ENCODE measurements around the gene CISH.
A peak's percentile ranks its signal among the peaks of the same experiment; 100 is the strongest.

The CISH gene, protein sequence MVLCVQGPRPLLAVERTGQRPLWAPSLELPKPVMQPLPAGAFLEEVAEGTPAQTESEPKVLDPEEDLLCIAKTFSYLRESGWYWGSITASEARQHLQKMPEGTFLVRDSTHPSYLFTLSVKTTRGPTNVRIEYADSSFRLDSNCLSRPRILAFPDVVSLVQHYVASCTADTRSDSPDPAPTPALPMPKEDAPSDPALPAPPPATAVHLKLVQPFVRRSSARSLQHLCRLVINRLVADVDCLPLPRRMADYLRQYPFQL

DNA sequence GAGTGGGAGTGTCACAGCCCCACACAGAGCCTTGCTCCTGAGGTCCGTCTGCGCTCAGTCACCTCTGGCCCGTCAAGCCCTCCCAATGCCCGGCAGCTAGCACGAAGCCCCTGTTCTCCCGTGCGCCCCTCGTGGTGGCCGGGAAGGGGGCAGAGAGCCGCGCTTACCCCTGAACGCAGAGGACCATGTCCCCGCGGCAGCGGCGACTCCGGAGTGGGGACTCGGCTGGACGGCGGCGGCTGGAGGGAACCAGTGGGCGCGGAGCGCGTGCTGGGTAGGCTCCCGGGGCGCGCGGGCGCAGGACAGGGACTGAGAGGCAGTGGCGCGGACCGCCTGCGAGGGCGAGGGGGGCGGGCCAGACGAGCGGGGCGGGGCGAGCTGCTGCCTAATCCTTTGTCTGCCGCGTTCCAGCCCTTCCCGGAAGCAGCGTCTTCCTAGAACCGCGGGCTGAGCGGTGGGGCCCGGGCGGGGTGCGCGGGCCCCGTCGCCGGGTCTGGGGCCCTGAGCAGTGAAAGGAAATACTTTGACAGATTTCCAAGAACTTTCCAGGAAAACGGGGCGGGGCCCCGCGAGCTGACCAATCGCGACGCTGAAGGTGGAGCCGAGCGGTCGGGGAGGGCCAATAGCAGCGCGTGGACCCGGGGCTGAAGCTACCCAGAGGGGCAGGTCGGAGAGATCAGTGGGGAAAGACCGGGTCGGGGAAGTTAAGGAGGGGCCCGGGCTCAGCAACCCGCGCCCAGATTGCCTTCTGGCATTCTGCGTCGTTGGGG is at the start of gene CISH:
CISH (minus strand) TSS at position 311 of the 770 bp plus-strand sequence; CDS start at position 187, 124 bp downstream.
- peak; percentile 73 to 85 for DNase-seq

DNA sequence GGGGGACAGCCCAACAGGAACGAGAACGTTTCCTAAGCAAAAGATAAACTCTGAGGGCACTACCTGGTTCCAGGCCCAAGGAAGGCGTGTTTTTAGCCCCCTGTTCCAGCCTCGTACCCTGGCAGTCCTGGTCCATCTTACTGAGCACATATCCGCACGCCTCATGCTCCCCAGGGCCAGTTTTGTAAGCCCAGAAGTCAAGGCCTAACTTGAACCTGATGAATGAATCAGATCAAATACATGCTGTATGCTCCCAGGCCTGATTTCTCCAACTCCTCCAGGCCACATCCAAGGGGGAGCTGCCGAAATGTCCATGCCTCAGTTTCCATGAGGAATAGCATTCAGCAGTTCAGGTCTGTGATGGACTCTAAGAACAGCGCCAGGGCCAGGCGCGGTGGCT is 48.8 kb upstream of the CISH start:
- no peak for DNase-seq

DNA sequence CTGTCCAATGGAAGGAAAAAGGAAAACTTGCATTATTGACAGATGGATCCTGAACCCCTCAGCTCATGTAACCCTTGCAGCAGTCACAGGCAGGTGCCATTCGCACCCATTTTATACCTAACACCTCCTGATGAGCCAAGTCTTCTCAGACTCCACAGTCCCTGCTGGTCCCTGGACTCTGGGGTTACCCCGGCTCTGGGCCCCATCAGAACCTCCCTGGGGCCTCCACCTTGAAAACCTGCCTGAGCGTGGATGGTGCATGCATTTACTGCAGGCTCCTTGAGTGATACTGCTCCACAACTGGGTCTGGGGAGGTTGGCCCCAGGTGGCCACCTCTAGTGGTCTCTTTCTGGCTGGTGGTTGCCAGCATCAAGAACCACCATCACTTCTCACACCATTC is 47.3 kb upstream of the CISH start:
- no peak for DNase-seq

DNA sequence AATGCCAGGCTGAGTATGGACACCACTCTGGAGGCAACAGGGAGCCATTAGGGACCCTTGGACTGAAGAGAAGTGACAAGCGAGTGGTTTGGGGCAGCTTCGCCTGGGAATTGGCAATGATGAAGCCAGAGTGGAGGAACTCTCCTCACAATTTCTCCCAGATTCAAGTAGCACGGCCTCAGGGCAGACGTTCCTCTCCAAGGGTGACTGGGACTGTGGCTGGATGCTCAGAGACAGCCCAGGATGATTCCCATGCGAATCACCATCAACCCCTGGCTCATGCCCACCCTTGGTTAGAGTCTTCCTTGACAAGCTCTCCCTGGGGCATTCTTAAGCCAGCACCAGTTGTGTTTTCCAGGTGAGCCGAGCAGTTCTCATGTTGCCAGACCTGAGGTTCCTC is 46.8 kb upstream of the CISH start:
- DNase-seq, result no peak

DNA sequence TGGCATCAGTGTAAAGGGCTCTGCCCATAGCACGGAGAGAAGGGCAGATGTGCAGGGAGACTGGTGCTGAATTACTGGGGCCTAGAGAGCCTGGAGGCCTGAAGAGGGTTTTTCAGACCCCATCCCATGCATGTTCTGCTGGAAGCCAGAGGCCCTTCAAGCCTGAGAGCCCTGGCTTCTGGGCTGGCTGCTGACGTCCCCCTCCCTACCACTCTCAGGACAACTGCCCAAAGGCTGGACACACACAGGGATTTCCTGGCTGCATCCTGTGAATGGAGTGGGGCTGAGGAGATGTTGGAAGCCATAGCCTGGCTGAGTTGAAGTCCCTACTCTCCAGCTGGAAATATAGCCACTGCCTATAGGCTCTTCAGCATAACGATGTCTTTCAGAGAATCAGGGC is 46.2 kb upstream of the CISH start:
- no peak for DNase-seq

DNA sequence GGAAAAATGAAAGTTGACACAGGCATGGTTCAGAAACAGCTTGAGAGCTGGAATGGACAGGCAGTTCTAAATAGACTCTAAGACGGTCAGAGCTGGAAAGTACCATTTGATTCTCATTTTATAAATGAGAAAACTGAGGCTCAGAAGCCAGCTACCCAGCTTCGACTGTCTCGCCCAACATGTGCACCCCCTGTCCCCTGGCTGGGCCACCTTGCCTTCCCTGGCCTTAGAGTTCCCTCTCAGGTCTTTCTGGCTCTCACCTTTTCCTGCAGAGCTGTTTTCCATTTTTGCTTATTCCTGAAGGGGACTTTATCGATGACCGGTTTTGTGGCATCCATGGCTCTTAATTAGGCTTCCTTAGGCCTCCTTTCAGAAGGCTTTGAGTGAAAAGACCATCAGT is 45.8 kb upstream of the CISH start:
- DNase-seq, result no peak

DNA sequence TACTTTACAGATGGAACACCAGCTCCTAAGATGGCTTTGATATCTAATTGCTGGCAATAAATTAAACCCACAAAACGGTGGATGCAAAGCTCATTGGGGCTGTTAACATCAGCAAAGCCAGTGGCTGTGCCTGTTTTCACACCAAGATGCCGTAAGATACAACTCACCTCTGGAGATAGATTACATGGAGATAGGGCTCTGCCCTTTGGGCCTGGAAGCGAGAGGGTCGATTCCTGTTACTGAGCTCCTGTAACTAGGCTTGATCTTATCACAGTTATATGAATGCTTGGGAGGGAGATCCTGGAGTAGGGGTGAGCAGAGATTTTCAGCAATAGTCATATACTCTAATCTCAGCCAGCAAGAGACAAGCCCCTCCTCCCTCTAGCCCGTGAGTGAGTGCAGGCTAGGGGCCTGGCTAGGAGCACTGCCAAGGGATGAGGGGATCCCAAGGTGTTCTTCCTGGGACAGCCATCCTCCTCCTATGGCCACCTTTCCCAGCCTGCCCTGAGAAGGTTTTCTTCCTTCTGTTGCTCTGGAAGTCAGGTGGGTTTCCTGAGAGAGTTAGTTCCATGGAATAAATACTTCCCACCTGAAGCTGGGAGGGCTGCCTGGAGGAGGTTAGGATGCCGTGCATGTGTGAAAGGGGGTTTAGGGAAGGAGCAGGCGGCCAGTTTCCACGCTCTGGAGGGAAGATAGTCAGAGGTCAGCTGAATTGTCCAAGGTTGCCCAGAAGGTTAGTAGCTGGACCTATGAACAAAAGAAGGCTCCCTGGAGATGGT is 45.0 kb upstream of the CISH start:
- no peak for DNase-seq

DNA sequence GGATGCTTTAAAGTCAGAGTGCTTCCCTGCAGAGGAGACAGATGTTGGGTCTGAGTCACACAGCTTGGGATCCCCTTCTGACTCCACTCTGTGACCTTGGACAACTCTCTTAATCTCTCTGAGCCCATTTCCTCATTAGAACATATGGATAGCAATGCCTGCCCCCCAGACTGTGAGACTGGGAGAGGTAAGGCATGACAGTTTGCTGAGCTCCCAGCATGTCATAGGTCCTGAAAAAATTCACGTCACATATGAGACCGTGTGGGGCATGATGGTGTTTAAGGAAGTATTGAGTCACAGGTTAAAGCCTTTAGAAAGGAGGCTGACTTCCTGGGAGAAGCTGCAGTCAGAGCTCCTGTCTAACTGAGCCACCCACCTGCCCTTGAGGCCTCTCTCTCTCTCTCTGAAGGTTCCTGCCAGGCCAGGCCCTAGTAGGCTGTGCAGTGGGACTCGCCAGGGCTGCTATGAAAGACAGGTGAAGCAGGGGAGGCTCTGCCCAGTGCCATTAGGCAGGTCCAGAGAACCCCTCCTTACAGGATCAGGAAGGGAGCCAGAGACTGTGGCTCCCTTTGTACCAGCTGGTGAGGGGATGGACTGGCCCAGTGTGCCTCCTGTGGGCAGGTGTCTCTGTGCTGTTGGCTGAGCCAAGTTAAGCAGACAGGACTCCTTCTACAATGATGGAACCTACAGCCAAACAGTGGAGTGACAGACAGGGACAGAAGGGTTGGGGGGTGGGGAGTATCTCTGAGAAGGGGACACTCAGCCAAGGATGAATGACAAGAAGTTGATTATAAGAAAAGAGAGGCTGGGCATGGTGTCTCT is 43.6 kb upstream of the CISH start:
- DNase-seq, result no peak

DNA sequence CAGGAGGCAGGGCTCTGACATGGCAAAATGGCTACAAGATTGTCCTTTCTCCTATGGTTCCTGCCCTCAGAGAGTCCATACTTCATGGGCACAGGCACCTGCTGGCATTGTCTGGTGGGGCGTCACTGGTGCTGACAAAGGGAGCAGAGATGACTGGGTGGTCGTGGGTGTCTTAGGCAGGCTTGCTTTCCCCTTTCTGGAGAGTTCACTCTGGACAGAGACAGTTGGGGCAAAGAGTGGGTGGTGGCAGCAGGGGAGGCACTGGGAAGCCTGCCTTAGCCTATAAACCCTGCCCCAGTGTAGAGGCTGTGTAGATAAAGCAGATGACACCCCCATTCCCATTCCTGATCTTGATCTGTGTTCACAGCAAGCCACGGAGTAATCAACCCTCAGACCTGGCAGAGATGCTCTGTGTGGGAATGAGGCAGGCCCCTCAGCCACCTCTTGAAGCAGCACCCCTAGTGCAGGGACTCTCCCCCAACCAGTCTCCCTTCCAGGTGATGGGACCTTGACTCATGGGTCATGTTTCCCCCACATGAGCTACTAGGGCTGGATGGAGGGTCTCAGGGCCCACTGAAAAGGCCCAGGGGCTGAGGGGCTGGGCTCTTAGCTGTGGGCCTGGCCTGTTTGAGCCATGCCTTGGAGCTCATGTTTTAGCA is 42.5 kb upstream of the CISH start:
- DNase-seq, result no peak

DNA sequence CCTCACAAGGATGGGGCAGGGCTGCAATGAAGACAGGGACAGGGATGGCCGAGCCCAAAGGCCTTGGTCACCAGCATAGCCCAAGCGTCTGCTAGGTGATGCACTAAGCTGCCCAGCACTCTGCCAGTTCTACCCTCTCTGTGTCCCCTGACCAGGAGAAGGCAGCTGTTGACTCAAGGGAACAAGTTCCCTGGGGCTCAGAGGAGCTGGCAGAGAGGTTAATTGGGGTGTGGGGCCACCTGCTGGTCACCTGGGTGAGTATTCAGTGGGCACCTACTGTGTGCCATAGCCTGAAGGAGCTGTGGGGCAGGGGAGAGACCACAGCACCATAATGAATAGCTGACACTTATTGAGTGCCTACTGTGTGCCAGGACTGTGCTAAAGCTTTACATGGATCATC is 41.1 kb upstream of the CISH start:
- no peak for DNase-seq

DNA sequence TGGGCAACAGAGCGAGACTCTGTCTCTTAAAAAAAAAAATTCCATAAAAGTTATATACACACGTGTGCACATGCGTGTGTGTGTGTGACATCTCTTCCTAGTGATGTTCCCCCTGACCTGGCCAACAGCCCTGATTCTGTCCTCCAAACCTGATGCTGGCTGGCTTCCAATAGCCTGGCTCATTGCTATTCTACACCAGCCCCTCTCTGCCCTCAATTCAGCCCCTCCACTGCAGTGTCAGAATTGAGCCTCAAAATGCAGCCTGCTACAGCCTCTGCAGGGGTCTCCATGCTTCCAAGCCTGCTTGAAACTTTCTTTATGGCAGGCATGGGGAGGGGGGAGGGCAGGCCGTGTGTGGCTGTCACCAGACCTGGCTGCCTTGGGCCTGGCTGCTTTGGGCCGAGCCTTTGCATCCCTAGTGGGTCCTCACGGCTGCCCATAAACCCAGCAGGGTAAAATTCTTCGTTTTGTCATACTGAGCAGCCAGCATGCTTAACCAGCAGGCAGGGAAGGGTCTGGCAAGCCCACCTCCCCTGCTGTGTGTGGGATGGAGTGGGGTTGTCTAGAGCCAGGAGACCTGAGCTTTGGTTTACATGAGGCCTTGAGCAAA is 40.5 kb upstream of the CISH start:
- DNase-seq, result no peak

DNA sequence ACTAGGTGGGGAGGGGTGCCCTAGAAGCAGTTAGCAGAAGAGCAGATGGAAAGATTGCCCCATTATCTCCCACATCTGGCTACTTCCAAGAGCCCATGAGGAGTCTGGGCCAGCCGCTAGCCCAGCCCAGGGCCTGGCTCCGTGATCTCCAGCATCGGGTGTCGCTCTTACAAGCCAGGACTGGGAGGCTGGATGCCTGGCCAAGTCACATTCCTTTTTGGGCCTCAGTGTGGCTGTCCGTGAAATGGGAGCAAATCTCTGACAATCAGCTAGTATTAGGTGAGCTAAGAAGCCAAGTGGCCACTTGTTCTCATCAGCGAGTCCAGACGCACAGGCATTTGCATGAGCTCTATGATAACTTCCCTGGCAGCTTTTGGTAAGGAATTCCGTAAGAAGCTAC is 39.9 kb upstream of the CISH start:
- no peak for DNase-seq

DNA sequence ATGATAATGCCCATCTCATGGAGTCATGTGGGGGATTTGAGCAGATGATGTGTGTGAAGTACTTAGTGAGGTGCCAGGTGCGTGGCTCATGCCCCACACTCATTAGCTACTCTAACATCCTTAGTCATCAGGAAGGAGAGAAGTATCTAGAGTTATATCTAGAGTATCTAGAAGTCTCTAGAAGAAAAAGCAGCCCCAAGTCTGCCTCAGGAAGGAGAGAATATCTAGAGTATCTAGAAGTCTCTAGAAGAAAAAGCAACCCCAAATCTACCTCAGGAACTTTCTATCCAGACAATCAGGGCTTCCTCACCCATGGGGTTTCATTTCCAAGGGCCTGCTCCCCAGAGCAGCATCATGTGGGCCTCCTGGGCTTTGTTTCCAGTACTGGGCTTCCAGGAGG is 38.4 kb upstream of the CISH start:
- DNase-seq, result no peak

DNA sequence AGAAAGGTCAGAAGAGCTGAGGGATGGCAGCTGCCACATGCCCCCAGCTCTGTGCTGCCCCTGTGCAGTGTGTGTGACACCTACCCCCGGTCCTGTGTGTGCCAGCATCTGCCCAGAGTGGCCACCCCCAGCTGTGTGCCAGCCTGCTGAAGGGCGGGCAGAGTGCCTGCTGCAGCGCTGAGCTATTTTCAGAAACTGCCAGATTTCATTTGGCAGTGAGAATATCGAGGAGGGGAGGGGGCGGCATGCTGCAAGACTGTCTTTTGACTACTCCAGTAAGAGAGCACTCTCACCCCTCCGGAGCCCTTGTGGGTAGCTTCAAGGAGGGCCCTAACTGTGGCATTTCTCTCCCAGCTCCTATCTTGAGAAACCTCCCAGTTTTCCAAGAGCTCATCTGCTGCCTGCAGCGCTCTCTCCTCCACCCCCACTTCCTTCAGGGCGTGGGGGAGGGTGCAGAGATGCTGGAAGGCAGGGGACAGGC is 37.9 kb upstream of the CISH start:
- peak; percentile 47 to 60 for DNase-seq

DNA sequence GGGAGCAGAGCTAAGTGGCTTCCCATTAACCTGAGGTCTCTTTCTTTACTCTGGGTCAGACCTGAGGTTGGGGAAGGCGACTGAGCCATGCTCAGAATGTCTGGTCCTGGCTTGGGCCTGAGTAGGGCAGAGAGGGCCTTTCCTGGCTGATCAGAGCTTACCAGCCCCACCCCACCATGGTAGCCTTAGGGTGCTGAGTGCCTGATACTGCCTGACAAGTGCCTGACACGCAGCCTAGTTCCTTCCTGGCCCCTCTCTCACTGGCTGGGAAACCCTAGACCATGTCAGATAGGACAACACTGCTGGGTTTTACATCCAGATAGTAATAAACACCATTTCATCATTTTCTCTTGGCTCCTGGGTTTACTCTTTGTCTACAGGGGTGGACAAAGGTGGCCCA is 37.4 kb upstream of the CISH start:
- no peak for DNase-seq

DNA sequence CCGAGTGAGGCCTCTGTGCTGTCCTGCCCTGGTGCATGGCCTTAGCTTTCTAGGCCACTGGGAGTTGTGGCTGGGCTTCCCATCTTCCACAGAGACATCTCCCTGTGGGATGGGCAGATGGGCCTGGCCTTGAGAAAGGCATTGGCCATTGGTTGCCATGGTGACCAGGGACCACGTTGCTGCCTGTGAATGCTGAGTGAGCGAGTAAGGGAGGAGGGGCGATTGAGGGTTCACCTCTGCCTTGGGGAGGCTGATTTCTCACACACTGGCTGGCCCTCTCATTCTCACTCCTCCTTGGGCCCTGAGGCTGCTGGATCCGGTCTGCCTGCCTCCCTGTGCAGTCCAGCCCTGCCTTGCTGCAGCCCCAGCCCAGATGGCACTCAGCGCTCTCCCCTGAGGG is 36.7 kb upstream of the CISH start:
- DNase-seq, result no peak

DNA sequence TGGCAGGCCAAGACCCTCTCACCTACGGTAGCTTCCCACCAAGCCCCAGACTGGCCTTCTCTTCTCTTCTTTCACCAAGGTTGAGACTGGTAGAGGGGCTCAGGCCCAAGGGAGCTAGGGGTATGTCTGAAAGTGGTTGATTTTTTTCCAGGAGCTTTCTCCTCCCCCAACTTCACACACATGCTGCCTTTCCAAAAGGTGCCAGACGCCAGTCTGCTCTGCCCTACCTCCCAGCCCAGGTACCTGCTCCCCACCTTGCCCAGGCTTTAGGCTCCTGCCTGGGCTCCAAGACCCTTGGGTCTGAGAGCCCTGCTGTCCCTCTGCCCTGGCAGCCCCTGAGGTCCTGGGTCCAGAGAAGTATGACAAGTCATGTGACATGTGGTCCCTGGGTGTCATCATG is 33.8 kb upstream of the CISH start:
- no peak for DNase-seq

DNA sequence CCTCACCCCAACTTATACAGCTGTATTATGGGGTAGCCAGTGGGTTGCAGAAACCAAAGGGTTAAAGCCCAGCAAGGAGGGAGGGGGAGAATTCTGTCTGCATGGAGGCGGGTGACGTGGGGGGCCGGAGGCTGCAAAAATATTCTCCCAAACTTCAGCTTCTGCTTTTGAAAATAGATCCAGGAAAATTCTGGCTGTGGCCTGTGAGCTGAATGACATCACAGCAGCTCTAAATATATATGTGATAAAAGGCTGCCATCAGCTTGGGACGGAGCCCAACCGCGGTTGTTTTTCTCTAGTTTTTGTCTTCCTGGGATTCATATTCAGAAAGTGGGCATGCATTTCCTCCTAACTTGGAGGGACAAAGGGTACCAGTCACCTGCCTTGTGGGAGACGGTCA is 33.0 kb upstream of the CISH start:
- DNase-seq, result no peak

DNA sequence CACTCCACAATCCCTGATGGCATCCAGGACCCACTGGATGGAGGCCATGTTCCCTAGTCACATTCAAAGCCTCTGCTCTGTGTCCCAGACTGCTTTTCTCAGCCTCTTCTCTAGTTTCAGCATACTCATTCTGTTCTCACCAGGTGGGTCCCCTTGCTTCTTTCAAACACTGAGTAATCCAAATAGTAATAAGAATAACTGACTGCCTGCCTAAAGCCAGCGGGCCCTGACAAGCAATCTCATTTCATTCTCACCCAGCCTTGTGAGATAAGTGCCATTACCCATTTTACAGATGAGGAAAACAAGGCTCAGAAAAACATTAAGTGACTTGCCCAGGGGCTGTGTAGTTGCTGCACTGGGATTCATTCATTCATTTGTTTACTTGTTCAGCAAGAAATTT is 30.8 kb upstream of the CISH start:
- DNase-seq, result no peak

DNA sequence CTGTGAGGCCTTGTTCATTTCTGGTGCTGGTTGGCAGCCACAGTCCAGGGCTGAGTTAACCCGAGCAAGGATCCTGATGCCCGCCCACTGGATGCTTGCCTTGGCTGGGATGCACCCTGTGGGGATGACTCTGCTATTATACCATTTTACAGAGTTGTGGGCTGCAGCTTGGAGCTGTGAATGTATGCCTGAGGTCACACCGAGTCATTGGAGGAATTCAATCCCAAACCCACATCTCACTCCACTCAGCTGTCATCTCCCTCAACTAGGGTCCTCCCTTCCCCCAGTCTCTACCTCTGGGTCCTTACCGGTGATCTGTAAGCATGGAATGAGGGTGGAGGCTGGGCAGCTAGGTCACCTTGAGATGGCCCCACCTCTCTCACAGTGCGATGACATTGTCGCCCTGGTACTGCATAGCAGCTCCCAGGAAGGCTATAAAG is 27.5 kb upstream of the CISH start:
- no peak for DNase-seq

DNA sequence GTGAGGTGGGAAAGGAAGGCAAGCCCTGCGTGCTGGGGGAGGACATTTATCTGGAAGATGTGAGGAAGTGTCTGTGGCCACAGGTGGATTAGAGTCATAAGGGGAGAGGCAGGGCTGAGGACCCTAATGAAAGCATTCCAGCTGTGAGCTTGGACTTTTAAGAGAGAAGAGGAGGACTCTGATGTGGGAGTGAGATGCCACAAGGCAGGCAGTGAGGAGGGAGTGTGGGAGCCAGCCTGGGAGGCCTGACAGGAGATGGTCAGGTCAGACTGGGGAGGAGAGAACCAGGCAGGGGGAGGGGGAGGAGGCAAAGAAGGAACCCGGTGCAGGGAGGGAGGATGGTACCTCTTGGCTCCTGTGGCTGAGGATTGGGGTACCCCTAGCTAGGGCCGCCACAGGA is 26.4 kb upstream of the CISH start:
- no peak for DNase-seq

DNA sequence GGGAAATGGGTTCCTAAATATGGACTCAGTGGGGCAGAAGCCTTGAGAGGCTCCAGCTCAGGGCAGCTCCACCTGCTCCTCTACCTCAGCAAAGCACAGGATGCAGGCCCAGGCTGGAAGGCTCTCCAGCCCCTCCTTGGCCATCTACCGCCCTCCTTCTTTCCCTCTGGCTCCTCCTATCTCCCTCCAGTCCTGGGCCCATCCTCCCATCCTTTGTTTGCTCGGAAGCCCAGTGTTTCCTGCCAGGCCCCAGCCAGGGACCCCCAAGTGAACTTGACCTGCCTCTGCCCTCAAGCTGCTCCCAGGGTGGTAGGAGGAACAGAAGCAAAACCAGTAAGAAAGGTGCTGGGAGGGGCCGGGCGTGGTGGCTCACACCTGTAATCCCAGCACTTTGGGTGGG is 25.4 kb upstream of the CISH start:
- no peak for DNase-seq

Data from hippocampal formation (tissue), 2 donors.